Stimulated activated naive CD8-positive, alpha-beta T cell treated with anti-CD3 and anti-CD28 coated beads, Interleukin-15, Interleukin-2, amounts not matched to agents 100 ng/mL and 50 ng/mL, for 24 hours (primary cell): ENCODE results near the gene FBL.
A peak's percentile ranks its signal among the peaks of the same experiment; 100 is the strongest.

Source experiments
- H3K27ac Mint-ChIP-seq: one replicate; pipeline ENCODE4 v1.8.0; 2021; ENCODE audit warnings: mild to moderate bottlenecking, mixed read lengths
- H3K27me3 Mint-ChIP-seq: one replicate; pipeline ENCODE4 v1.8.0; 2021; ENCODE audit warnings: mixed read lengths
- H3K36me3 Mint-ChIP-seq: one replicate; pipeline ENCODE4 v1.8.0; 2021; ENCODE audit warnings: low read depth, mixed read lengths
- H3K4me1 Mint-ChIP-seq: one replicate; pipeline ENCODE4 v1.8.0; 2021; ENCODE audit warnings: low read depth, mixed read lengths
- H3K4me3 Mint-ChIP-seq: one replicate; pipeline ENCODE4 v1.8.0; 2021; ENCODE audit warnings: mild to moderate bottlenecking, mixed read lengths
- H3K9me3 Mint-ChIP-seq: one replicate; pipeline ENCODE4 v1.8.0; 2021; ENCODE audit warnings: mixed read lengths

The FBL gene

DNA sequence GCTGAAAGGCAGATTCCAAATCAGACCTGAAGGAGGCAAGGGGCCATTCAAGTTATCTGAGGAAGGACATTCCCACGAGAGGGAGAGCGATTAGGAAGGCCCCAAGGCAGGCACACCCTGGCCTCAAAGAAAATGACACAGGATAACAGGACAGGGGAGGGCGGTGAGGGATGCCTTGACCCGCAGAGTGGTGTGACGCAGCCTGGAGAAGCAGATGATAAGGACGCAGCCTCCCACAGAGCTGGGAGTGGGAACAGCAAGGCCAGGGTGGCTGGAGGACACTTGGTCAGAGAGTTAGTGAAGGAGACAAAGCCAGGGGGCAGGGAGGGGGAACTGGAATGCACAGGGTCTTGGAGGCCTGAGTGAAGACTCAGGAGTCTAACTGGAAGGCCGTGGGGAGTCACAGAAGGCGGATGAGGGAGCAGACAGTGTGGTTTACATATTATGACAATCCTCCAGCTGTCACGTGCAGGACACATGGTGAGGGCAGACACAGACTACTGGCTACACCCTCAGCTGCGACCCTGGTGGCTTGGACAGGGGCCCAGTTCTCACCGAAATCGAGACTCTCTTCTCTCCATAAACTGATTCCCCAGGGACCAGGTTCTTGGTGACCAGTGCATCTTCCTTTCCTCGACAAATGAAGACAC, 6.4 kb downstream of the FBL start:
- Mint-ChIP-seq H3K27ac (peak overlapping the region; percentile 2), H3K36me3 (peaks cover 82% of the 10 kb centered on the region), H3K4me1 (peaks cover 38% of the 10 kb centered on the region), H3K27me3 (no peaks in the 10 kb centered on the region), H3K9me3 (no peaks in the 10 kb centered on the region), H3K4me3 (no peak overlapping the region)

- H3K36me3 Mint-ChIP-seq: peaks cover 79% of the 10 kb centered on the region
- no peak overlapping the region for H3K4me3 Mint-ChIP-seq
- H3K27ac Mint-ChIP-seq: no peak overlapping the region
- H3K4me1 Mint-ChIP-seq: peaks cover 35% of the 10 kb centered on the region
- no peaks in the 10 kb centered on the region for H3K9me3 Mint-ChIP-seq
- H3K27me3 Mint-ChIP-seq: no peaks in the 10 kb centered on the region
Measured at GRCh38 chr19:39838569-39838968, 7.6 kb downstream of the FBL start.

- Mint-ChIP-seq H3K9me3 (no peaks in the 10 kb centered on the region), H3K36me3 (peaks cover 75% of the 10 kb centered on the region), H3K27me3 (no peaks in the 10 kb centered on the region), H3K4me1 (peaks cover 31% of the 10 kb centered on the region), H3K27ac (no peak overlapping the region), H3K4me3 (no peak overlapping the region)
Measured at GRCh38 chr19:39837978-39838377, 8.2 kb downstream of the FBL start.

- Mint-ChIP-seq H3K4me3 (peak overlapping the region; percentile 83), H3K27me3 (no peaks in the 10 kb centered on the region), H3K4me1 (peaks cover 26% of the 10 kb centered on the region), H3K27ac (peak overlapping the region; percentile 94), H3K9me3 (no peaks in the 10 kb centered on the region), H3K36me3 (peaks cover 73% of the 10 kb centered on the region)
Measured at GRCh38 chr19:39834287-39834841, 11.8 kb downstream of the FBL start.

DNA sequence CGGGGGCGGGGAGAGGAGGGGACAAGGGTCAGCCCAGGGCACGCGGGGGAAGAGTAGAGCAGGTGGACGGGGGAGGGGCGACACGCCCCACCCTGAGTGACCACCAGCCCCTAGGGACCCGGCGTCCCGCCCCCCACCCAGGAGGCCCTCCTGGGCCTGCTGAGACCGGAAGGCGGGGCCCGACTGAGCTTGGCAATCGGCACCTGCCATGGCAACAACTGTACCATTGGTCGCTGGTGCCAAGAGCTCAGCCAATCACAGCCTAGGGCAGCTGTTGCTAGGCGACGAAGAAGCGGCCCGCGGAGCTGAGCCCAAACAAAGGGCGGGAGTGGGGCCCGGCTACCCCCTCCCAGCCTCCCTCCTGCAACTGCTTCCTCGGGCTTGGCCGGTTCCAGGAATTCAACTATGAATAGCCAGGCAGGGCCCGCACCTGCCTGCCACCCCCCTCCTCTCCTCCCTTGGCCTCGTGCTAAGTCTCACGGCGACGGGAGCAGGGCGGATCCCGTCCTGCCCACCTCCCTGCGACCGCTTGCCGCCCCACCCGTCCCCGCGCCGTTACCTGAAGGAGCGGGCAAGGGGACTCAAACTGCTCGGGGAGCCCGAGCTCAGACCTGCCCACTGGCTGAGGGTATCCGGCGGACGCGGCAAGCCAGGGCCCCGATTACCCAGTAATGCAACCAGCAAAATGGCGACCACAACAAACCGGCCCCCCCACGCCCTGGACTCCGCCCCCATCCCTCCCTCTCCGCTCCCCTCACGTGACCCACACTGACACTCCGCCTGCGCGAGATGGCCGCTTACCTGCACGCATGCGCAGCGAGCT, 12.5 kb downstream of the FBL start, which contains the start of gene DYRK1B:
Gene DYRK1B, minus strand, starts transcription at position 699 of the 823 bp plus-strand sequence. CDS start 2,295 bp downstream, outside the sequence.
- peaks cover 30% of the 10 kb centered on the region for H3K4me1 Mint-ChIP-seq
- H3K27me3 Mint-ChIP-seq: no peaks in the 10 kb centered on the region
- H3K4me3 Mint-ChIP-seq: peak within 1 kb of the TSS; percentile 83
- H3K36me3 Mint-ChIP-seq: peaks cover 73% of the 10 kb centered on the region
- H3K27ac Mint-ChIP-seq: peak within 1 kb of the TSS; percentile 94
- H3K9me3 Mint-ChIP-seq: no peaks in the 10 kb centered on the region

GRCh38 chr19:39833160-39833463, 13.1 kb downstream of the FBL start:
- H3K9me3 Mint-ChIP-seq: no peaks in the 10 kb centered on the region
- peaks cover 35% of the 10 kb centered on the region for H3K4me1 Mint-ChIP-seq
- peak overlapping the region; percentile 66 for H3K4me3 Mint-ChIP-seq
- peak overlapping the region; percentile 73 for H3K27ac Mint-ChIP-seq
- H3K36me3 Mint-ChIP-seq: peaks cover 74% of the 10 kb centered on the region
- H3K27me3 Mint-ChIP-seq: no peaks in the 10 kb centered on the region

DNA sequence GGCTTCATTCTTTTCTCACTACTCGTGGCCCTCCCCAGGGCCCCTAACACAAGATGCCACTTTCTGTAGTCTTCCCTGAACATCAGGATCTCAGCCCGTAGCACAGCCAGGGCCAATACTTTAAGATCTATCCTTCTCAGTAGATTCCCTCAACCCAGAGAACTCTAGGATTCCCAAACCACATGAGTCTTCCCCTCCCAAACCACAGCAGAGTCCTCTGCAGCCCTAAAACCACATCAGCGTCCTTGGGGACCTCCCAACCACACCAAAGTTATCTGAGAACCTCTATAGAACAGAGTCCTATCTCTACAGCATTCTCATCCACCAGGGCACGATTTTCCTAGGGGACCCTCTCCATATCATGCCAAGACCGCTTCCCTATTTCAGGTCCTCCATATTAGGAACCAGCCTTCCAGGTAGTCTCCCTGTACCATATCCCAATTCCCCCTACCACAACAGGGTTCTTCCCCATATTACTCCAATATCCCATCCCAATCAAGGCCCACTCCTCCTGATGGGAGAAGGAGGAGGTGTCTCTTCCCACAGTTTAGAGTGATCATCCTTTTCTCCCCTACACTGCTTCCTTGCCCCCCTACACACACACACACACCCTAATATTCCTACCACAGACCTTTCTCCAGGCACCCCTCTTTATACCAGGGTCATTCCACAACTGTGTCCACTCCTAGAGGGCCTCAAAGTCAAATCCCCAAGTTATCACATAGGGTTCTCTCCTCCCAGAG, 13.7 kb downstream of the FBL start:
- H3K4me1 Mint-ChIP-seq: peaks cover 35% of the 10 kb centered on the region
- peak overlapping the region; percentile 66 for H3K4me3 Mint-ChIP-seq
- no peaks in the 10 kb centered on the region for H3K27me3 Mint-ChIP-seq
- peaks cover 74% of the 10 kb centered on the region for H3K36me3 Mint-ChIP-seq
- peak overlapping the region; percentile 73 for H3K27ac Mint-ChIP-seq
- no peaks in the 10 kb centered on the region for H3K9me3 Mint-ChIP-seq

DNA sequence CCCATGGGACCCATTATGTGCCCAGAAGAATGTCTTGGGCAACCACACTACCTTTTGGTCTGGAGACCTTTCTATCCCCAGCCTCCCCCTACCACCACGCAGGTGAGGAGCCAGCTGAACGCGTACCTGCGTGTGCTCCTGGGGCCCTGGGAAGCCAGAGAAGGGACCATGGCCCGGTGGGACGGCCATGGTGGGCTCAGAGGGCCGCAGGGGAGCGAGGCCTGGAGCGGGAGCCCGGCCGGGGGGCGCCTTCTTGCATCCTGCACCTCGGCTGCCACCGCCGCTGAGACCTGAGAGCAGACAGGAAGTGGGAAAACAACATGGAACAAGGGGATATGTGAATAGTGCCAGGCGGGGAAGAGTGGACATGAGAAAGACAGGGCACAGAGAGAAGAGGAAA, 14.5 kb downstream of the FBL start:
- Mint-ChIP-seq H3K4me3 (peak overlapping the region; percentile 24), H3K4me1 (peaks cover 35% of the 10 kb centered on the region), H3K9me3 (no peaks in the 10 kb centered on the region), H3K27me3 (no peaks in the 10 kb centered on the region), H3K27ac (no peak overlapping the region), H3K36me3 (peaks cover 68% of the 10 kb centered on the region)

DNA sequence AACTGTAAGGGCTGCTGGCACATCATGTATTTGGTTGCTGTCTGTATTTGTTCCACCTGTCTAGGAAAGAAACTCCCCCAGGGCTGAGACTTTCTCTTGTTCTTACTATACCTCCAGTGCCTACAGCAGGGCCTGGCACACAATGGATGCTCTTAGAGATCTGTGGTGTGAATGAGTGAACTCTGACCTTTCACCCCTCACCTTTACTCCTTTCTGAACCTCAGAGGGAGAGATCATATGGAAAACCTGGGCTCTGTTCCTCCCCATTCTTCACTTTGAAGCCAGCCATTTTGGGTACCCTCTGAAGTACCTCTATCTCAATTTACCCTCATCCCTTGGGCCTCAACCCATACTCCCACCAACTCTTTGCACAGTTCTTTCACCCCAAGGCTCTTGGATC, 15.3 kb downstream of the FBL start:
- peaks cover 35% of the 10 kb centered on the region for H3K4me1 Mint-ChIP-seq

GRCh38 chr19:39830406-39830805, 15.8 kb downstream of the FBL start:
- Mint-ChIP-seq H3K9me3 (no peaks in the 10 kb centered on the region), H3K36me3 (peaks cover 65% of the 10 kb centered on the region), H3K4me1 (peaks cover 35% of the 10 kb centered on the region), H3K4me3 (no peak overlapping the region), H3K27ac (no peak overlapping the region), H3K27me3 (no peaks in the 10 kb centered on the region)

More for the DNA sequence above, 15.3 kb downstream of the FBL start:
- H3K27ac Mint-ChIP-seq: peak overlapping the region; percentile 39
- H3K9me3 Mint-ChIP-seq: no peaks in the 10 kb centered on the region
- no peaks in the 10 kb centered on the region for H3K27me3 Mint-ChIP-seq
- H3K36me3 Mint-ChIP-seq: peaks cover 65% of the 10 kb centered on the region
- no peak overlapping the region for H3K4me3 Mint-ChIP-seq

DNA sequence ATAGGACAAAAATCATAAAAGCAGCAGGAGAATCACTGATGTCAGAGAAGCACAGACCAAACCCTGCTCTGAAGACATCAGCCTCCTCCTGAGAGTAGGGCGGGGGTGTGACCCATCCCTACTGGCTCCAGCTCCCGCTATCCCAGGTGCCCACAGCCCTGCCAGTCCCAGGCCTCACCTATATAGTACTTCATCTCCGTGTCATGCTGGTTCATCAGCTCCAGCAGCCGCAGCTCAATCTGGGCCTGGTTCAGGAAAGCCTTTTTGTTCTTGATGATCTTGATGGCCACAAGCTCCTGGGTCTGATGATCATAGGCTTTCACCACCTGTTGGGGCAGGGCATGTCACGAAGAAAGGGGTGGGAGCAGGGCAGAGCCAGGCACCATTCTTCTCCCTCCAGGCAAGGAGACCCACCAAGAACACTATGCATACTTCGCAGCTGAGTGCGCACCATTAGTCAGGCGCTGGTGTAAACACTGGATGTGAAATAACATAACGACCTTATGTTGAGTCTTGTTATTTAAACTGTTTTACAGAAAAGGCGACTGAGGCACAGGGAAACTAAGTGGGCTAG, 16.4 kb downstream of the FBL start:
- Mint-ChIP-seq H3K36me3 (peaks cover 61% of the 10 kb centered on the region), H3K4me3 (no peak overlapping the region), H3K27ac (peak overlapping the region; percentile 31), H3K27me3 (no peaks in the 10 kb centered on the region), H3K4me1 (peaks cover 33% of the 10 kb centered on the region), H3K9me3 (no peaks in the 10 kb centered on the region)

GRCh38 chr19:39828654-39829032, 17.5 kb downstream of the FBL start:
- H3K9me3 Mint-ChIP-seq: no peaks in the 10 kb centered on the region
- peak overlapping the region; percentile 13 for H3K4me3 Mint-ChIP-seq
- peaks cover 24% of the 10 kb centered on the region for H3K4me1 Mint-ChIP-seq
- H3K27ac Mint-ChIP-seq: peak overlapping the region; percentile 71
- H3K27me3 Mint-ChIP-seq: no peaks in the 10 kb centered on the region
- H3K36me3 Mint-ChIP-seq: peaks cover 52% of the 10 kb centered on the region

DNA sequence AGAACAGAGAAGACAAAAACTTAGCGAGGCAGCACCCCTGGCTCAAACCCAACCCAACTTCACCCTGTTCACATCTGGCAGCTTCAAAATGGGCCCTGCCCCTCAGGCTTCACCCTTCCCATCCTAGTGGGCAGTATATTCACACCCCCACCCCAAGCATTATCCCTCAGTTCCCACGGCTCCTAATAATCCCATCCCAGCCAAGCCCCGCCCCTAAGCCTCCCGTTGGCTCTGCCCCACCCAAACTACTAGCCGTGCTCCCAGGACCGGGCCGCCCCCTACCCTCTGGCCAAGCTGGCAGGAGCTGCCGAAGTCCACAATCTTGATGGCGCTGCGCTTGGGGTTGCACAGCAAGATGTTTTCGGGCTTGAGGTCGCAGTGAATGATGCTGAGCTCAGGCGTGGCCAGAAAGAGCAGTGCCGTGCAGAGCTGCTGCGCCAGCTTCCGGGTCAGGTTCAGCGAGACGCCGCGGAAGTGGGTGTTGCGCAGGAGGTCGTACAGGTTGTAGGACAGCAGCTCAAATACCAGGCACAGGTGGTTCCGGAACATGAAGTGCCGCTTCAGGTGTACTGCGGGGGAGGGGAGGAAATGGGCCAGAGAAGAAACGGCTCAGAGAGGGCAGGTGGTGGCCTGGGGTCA, 18.0 kb downstream of the FBL start:
- Mint-ChIP-seq H3K9me3 (no peaks in the 10 kb centered on the region), H3K27me3 (no peaks in the 10 kb centered on the region), H3K4me1 (peaks cover 24% of the 10 kb centered on the region), H3K36me3 (peaks cover 52% of the 10 kb centered on the region), H3K27ac (peak overlapping the region; percentile 71), H3K4me3 (peak overlapping the region; percentile 13)

- H3K36me3 Mint-ChIP-seq: peaks cover 44% of the 10 kb centered on the region
- no peak overlapping the region for H3K4me3 Mint-ChIP-seq
- H3K9me3 Mint-ChIP-seq: no peaks in the 10 kb centered on the region
- H3K27ac Mint-ChIP-seq: no peak overlapping the region
- H3K4me1 Mint-ChIP-seq: peaks cover 15% of the 10 kb centered on the region
- no peaks in the 10 kb centered on the region for H3K27me3 Mint-ChIP-seq
Measured at GRCh38 chr19:39827216-39827615, 19.0 kb downstream of the FBL start.
